Thyroid gland (tissue), 4 donors: ENCODE data around the gene CDK5RAP2.

Source experiments
- POLR2A ChIP-seq, 2 donors: fragments of 450-650 bp; IDR thresholded peaks; one replicate each; pipeline ENCODE4 v1.6.1; 2017; ENCODE audit warnings: antibody characterized with exemption in 2 of 2, mild to moderate bottlenecking in 2 of 2, moderate library complexity in 1 of 2
- TF ChIP-seq, protein P1 (sequence below), 6 experiments: fragments of 200-600 bp in 3 of 6; fragments of 450-650 bp in 3 of 6; sonication (generic) in 3 of 6; IDR thresholded peaks; one replicate each; pipeline ENCODE4 v1.5.1; 2016 to 2019; ENCODE audit warnings: antibody characterized with exemption in 6 of 6, mild to moderate bottlenecking in 2 of 6, inconsistent platforms in 1 of 6, moderate library complexity in 1 of 6

DNA sequence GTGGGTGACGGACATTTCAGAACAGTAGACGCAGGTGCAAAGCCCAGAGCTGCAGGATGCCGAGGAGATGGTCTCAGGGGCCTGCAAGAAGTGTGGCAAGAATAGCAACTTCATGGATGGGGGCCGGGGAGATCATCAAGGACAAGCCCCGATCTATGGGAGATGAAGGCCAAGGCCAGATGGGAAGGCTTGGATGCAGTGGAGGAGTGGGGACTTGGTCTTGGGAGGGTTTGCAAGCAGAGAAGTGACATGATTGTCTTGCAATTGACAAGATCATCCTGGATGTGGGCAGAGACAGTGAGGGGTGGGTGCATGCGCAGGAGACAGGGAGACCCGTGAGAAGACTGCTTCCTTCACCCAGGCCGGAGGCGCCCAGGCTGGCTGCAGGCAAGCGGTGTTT lies 198.1 kb downstream of the CDK5RAP2 start:
- TF ChIP-seq, protein P1, sequence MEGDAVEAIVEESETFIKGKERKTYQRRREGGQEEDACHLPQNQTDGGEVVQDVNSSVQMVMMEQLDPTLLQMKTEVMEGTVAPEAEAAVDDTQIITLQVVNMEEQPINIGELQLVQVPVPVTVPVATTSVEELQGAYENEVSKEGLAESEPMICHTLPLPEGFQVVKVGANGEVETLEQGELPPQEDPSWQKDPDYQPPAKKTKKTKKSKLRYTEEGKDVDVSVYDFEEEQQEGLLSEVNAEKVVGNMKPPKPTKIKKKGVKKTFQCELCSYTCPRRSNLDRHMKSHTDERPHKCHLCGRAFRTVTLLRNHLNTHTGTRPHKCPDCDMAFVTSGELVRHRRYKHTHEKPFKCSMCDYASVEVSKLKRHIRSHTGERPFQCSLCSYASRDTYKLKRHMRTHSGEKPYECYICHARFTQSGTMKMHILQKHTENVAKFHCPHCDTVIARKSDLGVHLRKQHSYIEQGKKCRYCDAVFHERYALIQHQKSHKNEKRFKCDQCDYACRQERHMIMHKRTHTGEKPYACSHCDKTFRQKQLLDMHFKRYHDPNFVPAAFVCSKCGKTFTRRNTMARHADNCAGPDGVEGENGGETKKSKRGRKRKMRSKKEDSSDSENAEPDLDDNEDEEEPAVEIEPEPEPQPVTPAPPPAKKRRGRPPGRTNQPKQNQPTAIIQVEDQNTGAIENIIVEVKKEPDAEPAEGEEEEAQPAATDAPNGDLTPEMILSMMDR (IDR thresholded peaks at IDR 0.05) = no peak
- TF ChIP-seq POLR2A (IDR thresholded peaks at IDR 0.05) = no peak
